ENCODE measurements around the gene CCHCR1. TPM values are rescaled to one million over a fixed set of nuclear protein-coding genes. Genes with fewer than 3 reads are reported as not detected.

Gene CCHCR1
- total and polyA plus RNA-seq, 2 of the 8 experiments (the other 6 are each of a cell fraction or from before 2014, with no cell fraction given) = 20.9 to 38.0 TPM

- TF ChIP-seq ATF2 (IDR thresholded peaks at IDR 0.05; ENCODE audit: low read length) (no peak), RBBP5 (IDR thresholded peaks at IDR 0.05; ENCODE audit: borderline replicate concordance, low read depth, low read length) (peak; percentile 62; the same call in 1 of the 2 replicates), KDM4A (IDR thresholded peaks at IDR 0.05; ENCODE audit: low read depth, low read length, severe bottlenecking) (no peak), EZH2 (IDR thresholded peaks at IDR 0.05; ENCODE audit: low read depth, low read length, severe bottlenecking) (no peak), TAF1 (IDR thresholded peaks at IDR 0.05; ENCODE audit: low read depth, low read length) (peak; percentile 64; the same call in 1 of the 2 replicates), YY1 (IDR thresholded peaks at IDR 0.05; ENCODE audit: low read depth, low read length) (peak; percentile 31; the same call in 1 of the 2 replicates), TBP (IDR thresholded peaks at IDR 0.05; ENCODE audit: low read depth, low read length) (peak; percentile 60), PHF8 (conservative IDR thresholded peaks at IDR 0.05; ENCODE audit: low read depth, low read length) (peak; percentile 20; the same call in 1 of the 2 replicates), SIX5 (IDR thresholded peaks at IDR 0.05; ENCODE audit: low read depth, low read length) (no peak), SIN3A (conservative IDR thresholded peaks at IDR 0.05 in 1 of 2, IDR thresholded peaks at IDR 0.05 in 1 of 2; ENCODE audit: low read depth in 1 of 2, low read length in 2 of 2) (0 out of 4 replicates have a peak, but pooled peaks of 1 of the 2 experiments have one; percentile 19), NRF1 (IDR thresholded peaks at IDR 0.05; ENCODE audit: low read depth, low read length) (no peak), EGR1 (IDR thresholded peaks at IDR 0.05; ENCODE audit: borderline replicate concordance, low read depth, low read length) (peak; percentile 70), CHD2 (IDR thresholded peaks at IDR 0.05; ENCODE audit: low read length) (0 out of 2 replicates have a peak, but pooled peaks have one; percentile 29), NANOG (IDR thresholded peaks at IDR 0.05; ENCODE audit: insufficient read depth, low read depth, low read length, poor library complexity, severe bottlenecking) (peak; percentile 100), SP1 (IDR thresholded peaks at IDR 0.05; ENCODE audit: low read depth, low read length) (peak; percentile 97), CREB1 (IDR thresholded peaks at IDR 0.05) (no peak), GABPA (IDR thresholded peaks at IDR 0.05; ENCODE audit: borderline replicate concordance, insufficient read depth, low read length) (peak; percentile 26; the same call in 1 of the 2 replicates), BACH1 (IDR thresholded peaks at IDR 0.05; ENCODE audit: low read length) (no peak), KDM1A (IDR thresholded peaks at IDR 0.05; ENCODE audit: borderline replicate concordance, low read length) (peak; percentile 61; the same call in 1 of the 2 replicates)
Observed at GRCh38 chr6:31171931-31172905, 14.6 kb upstream of the CCHCR1 start (continued).
